Left ventricle myocardium inferior (tissue), 1 donor: ENCODE results near the gene EWSR1. TPM values are rescaled to one million over a fixed set of nuclear protein-coding genes. Genes with fewer than 3 reads are reported as not detected.
A peak's percentile ranks its signal among the peaks of the same experiment; 100 is the strongest.

Experiments used
- DNase-seq: peaks from one replicate; pipeline ENCODE4 v3.0.0-alpha.2; 2020
- H3K27ac ChIP-seq: fragments of 200-600 bp; replicated peaks from 2 replicates; pipeline ENCODE4 v1.8.0; 2021
- H3K27me3 ChIP-seq: fragments of 200-600 bp; 2 replicates; pipeline ENCODE4 v1.8.0; 2021; ENCODE audit warnings: low read depth
- H3K36me3 ChIP-seq: fragments of 200-600 bp; 2 replicates; pipeline ENCODE4 v1.8.0; 2021
- H3K4me1 ChIP-seq: fragments of 200-600 bp; 2 replicates; pipeline ENCODE4 v1.8.0; 2021
- H3K4me3 ChIP-seq: fragments of 200-600 bp; 2 replicates; pipeline ENCODE4 v1.8.0; 2021; ENCODE audit warnings: mild to moderate bottlenecking, moderate library complexity
- H3K9me3 ChIP-seq: fragments of 200-600 bp; replicated peaks from 2 replicates; pipeline ENCODE4 v1.8.0; 2021
- CTCF ChIP-seq: fragments of 200-600 bp; IDR thresholded peaks from 2 replicates; pipeline ENCODE4 v1.8.0; 2021; ENCODE audit warnings: antibody characterized with exemption, mild to moderate bottlenecking, borderline replicate concordance
- intact Hi-C: fragments of 100-400 bp; cut with micrococcal nuclease; formaldehyde crosslinking; loops from one replicate; pipeline ENCODE4 v1.11.0; 2022
- total RNA-seq: library from RNA; stranded (reverse); fragmentation: NEBNext Ultra II Directional; extraction: Animal tissue kit (Norgen Biotek cat#: 25700); gene quantifications from one replicate; pipeline ENCODE4 v1.2.1, GENCODE V29; 2021
- donor health status: DM: no; HTN: yes; CAD: no; lungs with severe emphysema.

The EWSR1 gene
- total RNA-seq, 1 donor from 2014 or later: 122 TPM

- no peak for TF ChIP-seq CTCF
- Histone ChIP-seq H3K9me3 (no peaks in the 10 kb centered on the region), H3K27ac (no peak overlapping the region), H3K4me1 (peaks cover 48% of the 10 kb centered on the region), H3K27me3 (no peaks in the 10 kb centered on the region), H3K36me3 (peaks cover 74% of the 10 kb centered on the region), H3K4me3 (no peak overlapping the region)
- no peak for DNase-seq
- intact Hi-C loops: no loop called here
Measured at GRCh38 chr22:29340566-29340965, 72.5 kb downstream of the EWSR1 start.

GRCh38 chr22:29341056-29341848 lies 73.2 kb downstream of the EWSR1 start:
- peaks cover 53% of the 10 kb centered on the region for H3K4me1 ChIP-seq
- no peaks in the 10 kb centered on the region for H3K27me3 ChIP-seq
- H3K9me3 ChIP-seq: no peaks in the 10 kb centered on the region
- H3K4me3 ChIP-seq: no peak overlapping the region
- no peak overlapping the region for H3K27ac ChIP-seq
- intact Hi-C loops: no loop called here
- peaks cover 74% of the 10 kb centered on the region for H3K36me3 ChIP-seq
- DNase-seq: no peak
- TF ChIP-seq CTCF: no peak

GRCh38 chr22:29341849-29342127 lies 73.7 kb downstream of the EWSR1 start:
- intact Hi-C loops: no loop called here
- no peaks in the 10 kb centered on the region for H3K9me3 ChIP-seq
- H3K27ac ChIP-seq: peak overlapping the region; percentile 78
- H3K4me3 ChIP-seq: no peak overlapping the region
- H3K4me1 ChIP-seq: peaks cover 58% of the 10 kb centered on the region
- TF ChIP-seq CTCF: no peak
- no peak for DNase-seq
- no peaks in the 10 kb centered on the region for H3K27me3 ChIP-seq
- peaks cover 75% of the 10 kb centered on the region for H3K36me3 ChIP-seq

GRCh38 chr22:29342177-29342576 lies 74.1 kb downstream of the EWSR1 start:
- Histone ChIP-seq H3K27ac (peak overlapping the region; percentile 78), H3K4me1 (peaks cover 58% of the 10 kb centered on the region), H3K4me3 (no peak overlapping the region), H3K9me3 (no peaks in the 10 kb centered on the region), H3K36me3 (peaks cover 78% of the 10 kb centered on the region), H3K27me3 (no peaks in the 10 kb centered on the region)
- intact Hi-C loops: no loop called here
- no peak for TF ChIP-seq CTCF
- DNase-seq: no peak

GRCh38 chr22:29342577-29343312 lies 74.7 kb downstream of the EWSR1 start:
- Histone ChIP-seq H3K4me3 (no peak overlapping the region), H3K27me3 (no peaks in the 10 kb centered on the region), H3K4me1 (peaks cover 56% of the 10 kb centered on the region), H3K36me3 (peaks cover 79% of the 10 kb centered on the region), H3K27ac (peak overlapping the region; percentile 78), H3K9me3 (no peaks in the 10 kb centered on the region)
- no peak for TF ChIP-seq CTCF
- DNase-seq: no peak
- intact Hi-C loops: no loop called here
